Endodermal cell (in vitro differentiated cells): Measurements from ENCODE around the gene PPME1. TPM values are rescaled to one million over a fixed set of nuclear protein-coding genes. Genes with fewer than 3 reads are reported as not detected.

Experiments
- DNase-seq: peaks from one replicate; pipeline ENCODE4 v3.0.0-alpha.2; 2017
- H3K27ac ChIP-seq: 2 replicates; pipeline ENCODE4 v1.5.1; 2013; ENCODE audit warnings: mild to moderate bottlenecking, low read depth, low read length, moderate library complexity
- H3K27me3 ChIP-seq: 2 replicates; pipeline ENCODE4 v1.6.1; 2013; ENCODE audit warnings: mild to moderate bottlenecking, low read length, moderate library complexity; ENCODE audit not compliant: insufficient read depth, control insufficient read depth, poor library complexity, severe bottlenecking
- H3K36me3 ChIP-seq: 2 replicates; pipeline ENCODE4 v1.7.0; 2013; ENCODE audit warnings: mild to moderate bottlenecking, low read length, moderate library complexity; ENCODE audit not compliant: control insufficient read depth, insufficient read depth
- H3K4me1 ChIP-seq: one replicate; pipeline ENCODE4 v1.7.0; 2013; ENCODE audit warnings: low read length; ENCODE audit not compliant: control insufficient read depth, insufficient read depth
- H3K4me3 ChIP-seq: 2 replicates; pipeline ENCODE4 v1.5.1; 2013; ENCODE audit warnings: mild to moderate bottlenecking, low read length, moderate library complexity
- H3K9ac ChIP-seq: 2 replicates; pipeline ENCODE4 v1.6.1; 2013; ENCODE audit warnings: mild to moderate bottlenecking, low read length, moderate library complexity; ENCODE audit not compliant: poor library complexity, severe bottlenecking; ENCODE audit errors: extremely low read depth
- H3K9me3 ChIP-seq: 2 replicates; pipeline ENCODE4 v1.6.1; 2013; ENCODE audit warnings: mild to moderate bottlenecking, low read length, moderate library complexity; ENCODE audit not compliant: control insufficient read depth
- H3K27ac Mint-ChIP-seq: 2 replicates; pipeline ENCODE4 v1.8.0; 2020; ENCODE audit warnings: mixed read lengths
- H3K27me3 Mint-ChIP-seq: 2 replicates; pipeline ENCODE4 v1.8.0; 2021; ENCODE audit warnings: mild to moderate bottlenecking, mixed read lengths; ENCODE audit not compliant: insufficient read depth
- H3K36me3 Mint-ChIP-seq: 2 replicates; pipeline ENCODE4 v1.8.0; 2020; ENCODE audit warnings: low read depth, mixed read lengths
- H3K4me1 Mint-ChIP-seq: 2 replicates; pipeline ENCODE4 v1.8.0; 2020; ENCODE audit warnings: mixed read lengths
- H3K4me3 Mint-ChIP-seq: 2 replicates; pipeline ENCODE4 v1.8.0; 2020; ENCODE audit warnings: mild to moderate bottlenecking, moderate library complexity, mixed read lengths
- H3K9me3 Mint-ChIP-seq: 2 replicates; pipeline ENCODE4 v1.8.0; 2020; ENCODE audit warnings: mild to moderate bottlenecking, mixed read lengths
- WGBS, 2 experiments: methylation state at CpG; one replicate each; pipeline versions ENCODE4 v1.1.5 to v1.1.7; 2013; ENCODE audit warnings: missing lambda C conversion rate in 2 of 2, mixed read lengths in 1 of 2; ENCODE audit not compliant: insufficient coverage in 1 of 2, insufficient read length in 1 of 2; 5-methylcytosine and 5-hydroxymethylcytosine counted together
- total RNA-seq, 2 donors: library from RNA; stranded (reverse); fragmentation: NEBNext Ultra II Directional in 1 of 2; extraction: Animal tissue kit (Norgen Biotek cat#: 25700) in 1 of 2; gene quantifications; 2 replicates in 1 of 2; 3 replicates in 1 of 2; pipeline ENCODE4 v1.2.1, GENCODE V29; 2021
- TF ChIP-seq, protein P1 (sequence below): fragments of 200-600 bp; sonication (generic); conservative IDR thresholded peaks from 2 replicates; pipeline ENCODE4 v1.5.0; 2021; ENCODE audit warnings: antibody characterized with exemption, mild to moderate bottlenecking

The PPME1 gene
- total RNA-seq, 2 donors from 2014 or later: 28.8 to 38.3 TPM

DNA sequence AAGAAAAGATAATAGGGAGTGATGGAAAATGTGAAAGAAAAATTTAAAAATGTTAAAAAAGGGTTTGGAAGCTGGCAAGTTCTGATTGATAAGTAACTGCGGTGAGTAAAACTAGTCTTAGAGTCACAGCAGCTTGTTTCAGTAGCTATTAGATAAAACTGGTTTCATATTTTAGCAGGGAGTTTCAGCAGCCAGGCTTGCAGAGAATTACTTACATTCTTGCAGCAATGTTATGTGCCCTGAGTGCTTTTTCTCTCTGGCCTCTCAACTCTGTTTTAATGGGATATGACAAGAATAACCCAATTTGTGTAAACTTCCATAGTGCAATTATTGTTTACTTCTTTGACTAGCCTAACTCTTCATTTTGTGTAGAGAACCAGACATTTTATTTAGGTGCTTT is 33.6 kb downstream of the PPME1 start:
- peaks cover 6% of the 10 kb centered on the region for H3K4me1 Mint-ChIP-seq
- H3K9me3 Mint-ChIP-seq: no peaks in the 10 kb centered on the region
- Histone ChIP-seq H3K36me3 (peaks cover 17% of the 10 kb centered on the region), H3K4me1 (peaks cover 5% of the 10 kb centered on the region), H3K27ac (no peak overlapping the region), H3K9me3 (no peaks in the 10 kb centered on the region), H3K27me3 (no peaks in the 10 kb centered on the region), H3K4me3 (no peak overlapping the region), H3K9ac (no peak overlapping the region)
- no peaks in the 10 kb centered on the region for H3K27me3 Mint-ChIP-seq
- TF ChIP-seq, protein P1, sequence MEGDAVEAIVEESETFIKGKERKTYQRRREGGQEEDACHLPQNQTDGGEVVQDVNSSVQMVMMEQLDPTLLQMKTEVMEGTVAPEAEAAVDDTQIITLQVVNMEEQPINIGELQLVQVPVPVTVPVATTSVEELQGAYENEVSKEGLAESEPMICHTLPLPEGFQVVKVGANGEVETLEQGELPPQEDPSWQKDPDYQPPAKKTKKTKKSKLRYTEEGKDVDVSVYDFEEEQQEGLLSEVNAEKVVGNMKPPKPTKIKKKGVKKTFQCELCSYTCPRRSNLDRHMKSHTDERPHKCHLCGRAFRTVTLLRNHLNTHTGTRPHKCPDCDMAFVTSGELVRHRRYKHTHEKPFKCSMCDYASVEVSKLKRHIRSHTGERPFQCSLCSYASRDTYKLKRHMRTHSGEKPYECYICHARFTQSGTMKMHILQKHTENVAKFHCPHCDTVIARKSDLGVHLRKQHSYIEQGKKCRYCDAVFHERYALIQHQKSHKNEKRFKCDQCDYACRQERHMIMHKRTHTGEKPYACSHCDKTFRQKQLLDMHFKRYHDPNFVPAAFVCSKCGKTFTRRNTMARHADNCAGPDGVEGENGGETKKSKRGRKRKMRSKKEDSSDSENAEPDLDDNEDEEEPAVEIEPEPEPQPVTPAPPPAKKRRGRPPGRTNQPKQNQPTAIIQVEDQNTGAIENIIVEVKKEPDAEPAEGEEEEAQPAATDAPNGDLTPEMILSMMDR: no peak
- no peak overlapping the region for H3K4me3 Mint-ChIP-seq
- DNase-seq: no peak
- 100% methylated on average over 1 of the region's 1 CpG for WGBS, 2 experiments
- H3K27ac Mint-ChIP-seq: no peak overlapping the region
- H3K36me3 Mint-ChIP-seq: peaks cover 19% of the 10 kb centered on the region

DNA sequence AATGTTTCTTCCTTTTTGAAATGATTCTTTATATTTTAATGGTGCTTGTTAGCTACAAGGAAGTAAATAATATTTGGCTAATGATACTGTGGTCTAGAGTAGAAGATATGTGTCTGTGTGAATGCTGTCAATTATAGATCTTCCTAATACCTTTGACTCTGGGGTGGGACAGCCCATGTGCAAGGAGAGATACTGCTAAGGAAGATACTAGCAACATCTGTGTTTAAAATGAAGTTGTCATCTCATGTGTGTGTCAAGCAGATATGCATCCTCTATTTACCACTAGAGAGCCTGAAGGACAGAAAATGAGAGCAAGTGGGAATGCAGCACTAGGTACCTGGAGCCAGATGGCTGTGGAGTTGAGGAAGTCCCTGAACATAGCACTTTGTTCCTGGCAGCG is 34.1 kb downstream of the PPME1 start:
- Histone ChIP-seq H3K27ac (no peak overlapping the region), H3K9me3 (no peaks in the 10 kb centered on the region), H3K4me1 (peaks cover 5% of the 10 kb centered on the region), H3K9ac (no peak overlapping the region), H3K36me3 (peaks cover 22% of the 10 kb centered on the region), H3K4me3 (no peak overlapping the region), H3K27me3 (no peaks in the 10 kb centered on the region)
- Mint-ChIP-seq H3K4me3 (no peak overlapping the region), H3K27me3 (no peaks in the 10 kb centered on the region), H3K4me1 (peaks cover 6% of the 10 kb centered on the region), H3K36me3 (peaks cover 23% of the 10 kb centered on the region), H3K27ac (no peak overlapping the region), H3K9me3 (no peaks in the 10 kb centered on the region)
- DNase-seq: no peak
- TF ChIP-seq, protein P1: no peak
- WGBS, 2 experiments: 100% methylated on average over 1 of the region's 1 CpG; no CpG with 5 or more reads in 1 of the 2 experiments

DNA sequence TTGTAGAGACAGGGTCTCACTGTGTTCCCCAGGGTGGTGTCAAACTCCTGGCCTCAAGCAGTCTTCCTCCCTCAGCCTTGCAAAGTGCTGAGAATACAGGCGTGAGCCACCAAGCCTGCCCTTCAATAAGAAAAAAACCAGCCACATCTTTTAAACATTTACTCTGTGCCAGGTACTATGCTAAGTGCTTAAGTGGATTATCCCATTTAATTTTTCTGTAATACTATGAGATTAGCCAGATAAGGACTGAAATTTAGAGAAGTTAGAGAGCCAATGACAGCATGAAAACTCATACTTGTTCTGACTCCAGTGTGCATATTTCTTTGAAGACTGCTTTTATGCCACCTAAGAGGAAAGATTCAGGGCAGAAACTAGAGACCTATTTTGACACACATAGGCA is 35.7 kb downstream of the PPME1 start:
- TF ChIP-seq, protein P1: no peak
- Mint-ChIP-seq H3K4me3 (no peak overlapping the region), H3K27me3 (no peaks in the 10 kb centered on the region), H3K27ac (no peak overlapping the region), H3K9me3 (no peaks in the 10 kb centered on the region), H3K4me1 (peaks cover 6% of the 10 kb centered on the region), H3K36me3 (peaks cover 27% of the 10 kb centered on the region)
- whole genome bisulfite sequencing, 2 experiments: 100% methylated on average over 1 of the region's 1 CpG; no CpG with 5 or more reads in 1 of the 2 experiments
- H3K27me3 ChIP-seq: no peaks in the 10 kb centered on the region
- H3K4me3 ChIP-seq: no peak overlapping the region
- no peak for DNase-seq
- no peaks in the 10 kb centered on the region for H3K9me3 ChIP-seq
- peaks cover 31% of the 10 kb centered on the region for H3K36me3 ChIP-seq
- H3K27ac ChIP-seq: no peak overlapping the region
- peaks cover 5% of the 10 kb centered on the region for H3K4me1 ChIP-seq
- H3K9ac ChIP-seq: no peak overlapping the region
